Large intestine (tissue), 3 donors: ENCODE data around the gene CETP. TPM values are rescaled to one million over a fixed set of nuclear protein-coding genes. Genes with fewer than 3 reads are reported as not detected.

Experiments
- DNase-seq, 2 donors: peaks; one replicate each; pipeline versions ENCODE4 v3.0.0 to v3.0.0-alpha.2; 2013
- H3K27ac ChIP-seq: one replicate; pipeline ENCODE4 v1.5.1; 2013; ENCODE audit warnings: low read length
- H3K27me3 ChIP-seq: 2 replicates; pipeline ENCODE4 v1.6.1; 2013; ENCODE audit warnings: low read length; ENCODE audit not compliant: control insufficient read depth, insufficient read depth
- H3K36me3 ChIP-seq: 2 replicates; pipeline ENCODE4 v1.6.1; 2013; ENCODE audit warnings: low read length; ENCODE audit not compliant: control insufficient read depth, insufficient read depth
- H3K4me1 ChIP-seq: one replicate; pipeline ENCODE4 v1.6.1; 2013; ENCODE audit warnings: low read length; ENCODE audit not compliant: control insufficient read depth, insufficient read depth
- H3K4me3 ChIP-seq: one replicate; pipeline ENCODE4 v1.5.1; 2013; ENCODE audit warnings: low read length
- H3K9me3 ChIP-seq: one replicate; pipeline ENCODE4 v1.6.1; 2013; ENCODE audit warnings: mild to moderate bottlenecking, low read depth, low read length, moderate library complexity; ENCODE audit not compliant: control insufficient read depth
- WGBS: methylation state at CpG from one replicate; pipeline ENCODE4 v1.1.5; 2013; ENCODE audit warnings: low lambda C conversion rate; ENCODE audit not compliant: insufficient coverage; 5-methylcytosine and 5-hydroxymethylcytosine counted together
- polyA plus RNA-seq: library from polyadenylated mRNA; unstranded; fragments of 120-200 nt; gene quantifications from one replicate; pipeline ENCODE4 v1.2.1, GENCODE V29; 2013

Gene CETP
- polyA plus RNA-seq, 1 donor = 3.1 TPM

GRCh38 chr16:56960681-56961281 lies 969 bp upstream of the CETP start:
- no peaks in the 10 kb centered on the region for H3K36me3 ChIP-seq
- WGBS = no CpG with 5 or more reads among the region's 13 CpGs
- no peaks in the 10 kb centered on the region for H3K27me3 ChIP-seq
- H3K9me3 ChIP-seq = no peaks in the 10 kb centered on the region
- no peak overlapping the region for H3K27ac ChIP-seq
- no peak overlapping the region for H3K4me3 ChIP-seq
- H3K4me1 ChIP-seq = no peaks in the 10 kb centered on the region
- DNase-seq = no peak

- Histone ChIP-seq H3K27ac (no peak overlapping the region), H3K4me3 (no peak overlapping the region), H3K36me3 (no peaks in the 10 kb centered on the region), H3K4me1 (no peaks in the 10 kb centered on the region), H3K27me3 (no peaks in the 10 kb centered on the region), H3K9me3 (no peaks in the 10 kb centered on the region)
- no peak for DNase-seq
- no CpG with 5 or more reads among the region's 3 CpGs for WGBS
Observed at GRCh38 chr16:56961386-56961785, 364 bp upstream of the CETP start.

- Histone ChIP-seq H3K36me3 (no peaks in the 10 kb centered on the region), H3K27ac (no peak overlapping the region), H3K27me3 (no peaks in the 10 kb centered on the region), H3K4me3 (no peak overlapping the region), H3K4me1 (no peaks in the 10 kb centered on the region), H3K9me3 (no peaks in the 10 kb centered on the region)
- no CpG with 5 or more reads among the region's 30 CpGs for WGBS
- peak; percentile 74 to 84 for DNase-seq
Observed at GRCh38 chr16:56964243-56965148, 2.7 kb downstream of the CETP start.

GRCh38 chr16:56965149-56966092 lies 3.7 kb downstream of the CETP start:
- H3K4me3 ChIP-seq = no peak overlapping the region
- 93% methylated on average over 3 of the region's 12 CpGs for WGBS
- no peaks in the 10 kb centered on the region for H3K4me1 ChIP-seq
- H3K27me3 ChIP-seq = no peaks in the 10 kb centered on the region
- H3K36me3 ChIP-seq = no peaks in the 10 kb centered on the region
- H3K9me3 ChIP-seq = no peaks in the 10 kb centered on the region
- no peak overlapping the region for H3K27ac ChIP-seq
- DNase-seq = no peak

- Histone ChIP-seq H3K4me1 (no peaks in the 10 kb centered on the region), H3K27me3 (no peaks in the 10 kb centered on the region), H3K9me3 (no peaks in the 10 kb centered on the region), H3K4me3 (no peak overlapping the region), H3K27ac (no peak overlapping the region), H3K36me3 (no peaks in the 10 kb centered on the region)
- WGBS = no CpG with 5 or more reads among the region's 3 CpGs
- no peak for DNase-seq
Observed at GRCh38 chr16:56966093-56966475, 4.3 kb downstream of the CETP start.

- Histone ChIP-seq H3K27ac (no peak overlapping the region), H3K9me3 (no peaks in the 10 kb centered on the region), H3K4me1 (no peaks in the 10 kb centered on the region), H3K36me3 (no peaks in the 10 kb centered on the region), H3K27me3 (no peaks in the 10 kb centered on the region), H3K4me3 (no peak overlapping the region)
- no CpG with 5 or more reads among the region's 2 CpGs for WGBS
- DNase-seq = no peak
Observed at GRCh38 chr16:56967733-56968132, 6.0 kb downstream of the CETP start.

GRCh38 chr16:56969769-56970168 lies 8.0 kb downstream of the CETP start:
- no peak overlapping the region for H3K4me3 ChIP-seq
- no peak for DNase-seq
- no peaks in the 10 kb centered on the region for H3K9me3 ChIP-seq
- no peaks in the 10 kb centered on the region for H3K36me3 ChIP-seq
- H3K27me3 ChIP-seq = no peaks in the 10 kb centered on the region
- no peaks in the 10 kb centered on the region for H3K4me1 ChIP-seq
- H3K27ac ChIP-seq = no peak overlapping the region
- no CpG with 5 or more reads among the region's 7 CpGs for WGBS

- Histone ChIP-seq H3K4me3 (no peak overlapping the region), H3K36me3 (no peaks in the 10 kb centered on the region), H3K9me3 (no peaks in the 10 kb centered on the region), H3K4me1 (no peaks in the 10 kb centered on the region), H3K27me3 (no peaks in the 10 kb centered on the region), H3K27ac (no peak overlapping the region)
- DNase-seq = no peak
- WGBS = no CpG with 5 or more reads among the region's 8 CpGs
Observed at GRCh38 chr16:56970934-56971767, 9.4 kb downstream of the CETP start.

GRCh38 chr16:56971768-56972043 lies 10.0 kb downstream of the CETP start:
- H3K36me3 ChIP-seq = no peaks in the 10 kb centered on the region
- DNase-seq = no peak
- H3K9me3 ChIP-seq = no peaks in the 10 kb centered on the region
- no peak overlapping the region for H3K27ac ChIP-seq
- no peak overlapping the region for H3K4me3 ChIP-seq
- H3K27me3 ChIP-seq = no peaks in the 10 kb centered on the region
- WGBS = no CpG with 5 or more reads among the region's 3 CpGs
- no peaks in the 10 kb centered on the region for H3K4me1 ChIP-seq
